ENCODE data around the gene SLAMF9.

DNA sequence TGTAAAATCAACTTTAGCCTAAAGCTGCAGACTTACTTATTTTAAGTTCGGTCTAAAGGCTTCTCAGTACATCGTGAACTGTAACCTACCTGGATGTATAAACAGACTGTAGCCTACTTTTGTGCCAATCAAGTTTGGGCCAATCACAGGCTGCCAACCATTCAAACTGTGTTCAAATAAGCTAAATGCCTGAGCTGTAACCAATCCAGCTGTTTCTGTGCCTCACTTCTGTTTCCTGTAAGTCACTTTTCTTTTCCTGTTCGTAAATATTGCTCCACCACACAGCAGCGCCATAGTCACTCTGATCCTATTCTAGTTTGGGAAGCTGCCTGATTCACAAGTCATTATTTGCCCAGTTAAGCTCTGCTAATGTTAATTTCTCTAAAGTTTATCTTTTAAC, 37.5 kb upstream of the SLAMF9 start:
- TF ChIP-seq, protein P1, sequence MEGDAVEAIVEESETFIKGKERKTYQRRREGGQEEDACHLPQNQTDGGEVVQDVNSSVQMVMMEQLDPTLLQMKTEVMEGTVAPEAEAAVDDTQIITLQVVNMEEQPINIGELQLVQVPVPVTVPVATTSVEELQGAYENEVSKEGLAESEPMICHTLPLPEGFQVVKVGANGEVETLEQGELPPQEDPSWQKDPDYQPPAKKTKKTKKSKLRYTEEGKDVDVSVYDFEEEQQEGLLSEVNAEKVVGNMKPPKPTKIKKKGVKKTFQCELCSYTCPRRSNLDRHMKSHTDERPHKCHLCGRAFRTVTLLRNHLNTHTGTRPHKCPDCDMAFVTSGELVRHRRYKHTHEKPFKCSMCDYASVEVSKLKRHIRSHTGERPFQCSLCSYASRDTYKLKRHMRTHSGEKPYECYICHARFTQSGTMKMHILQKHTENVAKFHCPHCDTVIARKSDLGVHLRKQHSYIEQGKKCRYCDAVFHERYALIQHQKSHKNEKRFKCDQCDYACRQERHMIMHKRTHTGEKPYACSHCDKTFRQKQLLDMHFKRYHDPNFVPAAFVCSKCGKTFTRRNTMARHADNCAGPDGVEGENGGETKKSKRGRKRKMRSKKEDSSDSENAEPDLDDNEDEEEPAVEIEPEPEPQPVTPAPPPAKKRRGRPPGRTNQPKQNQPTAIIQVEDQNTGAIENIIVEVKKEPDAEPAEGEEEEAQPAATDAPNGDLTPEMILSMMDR (IDR thresholded peaks at IDR 0.05), result no peak
- TF ChIP-seq, protein P2, sequence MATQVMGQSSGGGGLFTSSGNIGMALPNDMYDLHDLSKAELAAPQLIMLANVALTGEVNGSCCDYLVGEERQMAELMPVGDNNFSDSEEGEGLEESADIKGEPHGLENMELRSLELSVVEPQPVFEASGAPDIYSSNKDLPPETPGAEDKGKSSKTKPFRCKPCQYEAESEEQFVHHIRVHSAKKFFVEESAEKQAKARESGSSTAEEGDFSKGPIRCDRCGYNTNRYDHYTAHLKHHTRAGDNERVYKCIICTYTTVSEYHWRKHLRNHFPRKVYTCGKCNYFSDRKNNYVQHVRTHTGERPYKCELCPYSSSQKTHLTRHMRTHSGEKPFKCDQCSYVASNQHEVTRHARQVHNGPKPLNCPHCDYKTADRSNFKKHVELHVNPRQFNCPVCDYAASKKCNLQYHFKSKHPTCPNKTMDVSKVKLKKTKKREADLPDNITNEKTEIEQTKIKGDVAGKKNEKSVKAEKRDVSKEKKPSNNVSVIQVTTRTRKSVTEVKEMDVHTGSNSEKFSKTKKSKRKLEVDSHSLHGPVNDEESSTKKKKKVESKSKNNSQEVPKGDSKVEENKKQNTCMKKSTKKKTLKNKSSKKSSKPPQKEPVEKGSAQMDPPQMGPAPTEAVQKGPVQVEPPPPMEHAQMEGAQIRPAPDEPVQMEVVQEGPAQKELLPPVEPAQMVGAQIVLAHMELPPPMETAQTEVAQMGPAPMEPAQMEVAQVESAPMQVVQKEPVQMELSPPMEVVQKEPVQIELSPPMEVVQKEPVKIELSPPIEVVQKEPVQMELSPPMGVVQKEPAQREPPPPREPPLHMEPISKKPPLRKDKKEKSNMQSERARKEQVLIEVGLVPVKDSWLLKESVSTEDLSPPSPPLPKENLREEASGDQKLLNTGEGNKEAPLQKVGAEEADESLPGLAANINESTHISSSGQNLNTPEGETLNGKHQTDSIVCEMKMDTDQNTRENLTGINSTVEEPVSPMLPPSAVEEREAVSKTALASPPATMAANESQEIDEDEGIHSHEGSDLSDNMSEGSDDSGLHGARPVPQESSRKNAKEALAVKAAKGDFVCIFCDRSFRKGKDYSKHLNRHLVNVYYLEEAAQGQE (IDR thresholded peaks at IDR 0.05; ENCODE audit: insufficient read depth in 1 of 2, low read depth in 2 of 2, low read length in 1 of 2), result no peak
- TF ChIP-seq POLR2AphosphoS5 (IDR thresholded peaks at IDR 0.05; ENCODE audit: low read depth, low read length) (no peak), SIN3A (IDR thresholded peaks at IDR 0.05; ENCODE audit: borderline replicate concordance, insufficient read depth, low read depth, low read length) (no peak)
